Caki2 (cell line): Measurements from ENCODE around the gene MARCHF9. TPM values are rescaled to one million over a fixed set of nuclear protein-coding genes. Genes with fewer than 3 reads are reported as not detected.
A peak's percentile ranks its signal among the peaks of the same experiment; 100 is the strongest.
"Not testable (repeated sequence)": the region's sequence is repeated elsewhere in the genome, so short reads cannot be mapped to it uniquely, and the experiment has no call there.

Experiments
- DNase-seq: peaks from one replicate; pipeline ENCODE4 v3.0.0-alpha.2; 2015; ENCODE audit warnings: low read depth
- in situ Hi-C: cut with HindIII; loops from 2 replicates; pipeline ENCODE4 v1.10.0; 2016; ENCODE audit warnings: low sequenced_read_pairs, low pct_unique_long_range_greater_than_20kb, mixed read lengths
- total RNA-seq: library from RNA; depleted of rRNA; stranded (reverse); fragments of >200 nt; shearing (Covaris generic); gene quantifications from 2 replicates; pipeline ENCODE4 v1.2.3, GENCODE V29; 2014; ENCODE audit warnings: low replicate concordance; rRNA removed

Gene MARCHF9, protein sequence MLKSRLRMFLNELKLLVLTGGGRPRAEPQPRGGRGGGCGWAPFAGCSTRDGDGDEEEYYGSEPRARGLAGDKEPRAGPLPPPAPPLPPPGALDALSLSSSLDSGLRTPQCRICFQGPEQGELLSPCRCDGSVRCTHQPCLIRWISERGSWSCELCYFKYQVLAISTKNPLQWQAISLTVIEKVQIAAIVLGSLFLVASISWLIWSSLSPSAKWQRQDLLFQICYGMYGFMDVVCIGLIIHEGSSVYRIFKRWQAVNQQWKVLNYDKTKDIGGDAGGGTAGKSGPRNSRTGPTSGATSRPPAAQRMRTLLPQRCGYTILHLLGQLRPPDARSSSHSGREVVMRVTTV
- 8.0 and 16.6 TPM in 2 replicates for total RNA-seq

DNA sequence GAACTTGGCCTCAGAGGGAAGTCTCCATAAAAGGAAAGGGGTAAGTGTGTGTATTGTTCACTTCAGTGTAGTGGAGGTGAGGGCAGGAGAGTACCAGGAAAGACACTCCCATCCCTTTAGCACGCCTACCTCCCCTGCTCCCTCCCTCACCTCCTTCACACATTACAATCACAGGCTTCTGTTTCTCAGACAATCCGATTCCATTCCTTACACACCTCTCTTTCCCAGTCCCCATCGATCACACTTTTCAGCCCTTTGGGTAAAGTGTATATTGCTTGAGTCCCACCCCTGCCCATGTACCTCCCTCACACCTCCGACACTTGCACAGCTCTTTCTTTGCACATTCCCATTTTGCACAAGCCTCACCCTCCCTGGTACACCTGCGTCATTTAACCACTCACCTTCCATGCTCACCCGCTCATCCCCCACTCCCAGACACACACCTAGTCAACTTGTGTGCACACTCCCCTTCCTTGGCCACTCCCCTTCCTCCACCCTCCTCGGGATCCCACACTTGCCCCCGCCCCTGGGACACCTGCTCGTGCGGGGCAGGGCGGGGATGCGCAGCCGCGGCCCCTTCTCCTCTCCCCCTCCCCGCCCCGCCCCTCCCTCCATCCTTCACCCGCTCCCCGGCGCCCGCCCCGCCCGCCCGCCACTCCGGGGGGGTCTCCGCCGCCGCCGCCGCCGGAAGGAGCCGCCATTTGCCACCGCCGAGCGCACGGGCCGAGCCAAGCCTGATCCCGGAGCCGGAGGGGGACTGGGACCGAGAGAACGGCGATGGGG lies at the start of gene MARCHF9:
MARCHF9 (plus strand) TSS at position 693 of the 783 bp plus-strand sequence. CDS start 426 bp downstream, outside the sequence.
- DNase-seq: peak; percentile 70
- in situ Hi-C loops: no loop called here

DNA sequence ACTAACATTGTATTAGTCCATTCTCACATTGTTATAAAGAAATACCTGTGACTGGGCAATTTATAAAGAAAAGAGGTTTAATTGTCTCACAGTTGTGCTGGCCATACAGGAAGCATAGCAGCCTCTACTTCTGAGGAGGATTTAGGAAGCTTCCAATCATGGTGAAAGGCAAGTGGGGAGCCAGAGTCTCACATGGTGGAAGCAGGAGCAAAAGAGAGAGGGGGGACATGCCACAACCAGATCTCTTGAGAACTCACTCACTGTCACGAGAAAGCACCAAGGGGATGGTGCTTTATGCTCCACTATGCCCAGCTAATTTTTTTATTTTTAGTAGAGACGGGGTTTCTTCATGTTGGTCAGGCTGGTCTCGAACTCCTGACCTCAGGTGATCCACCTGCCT lies 47.7 kb upstream of the MARCHF9 start:
- in situ Hi-C loops: no loop called here
- DNase-seq: no peak

DNA sequence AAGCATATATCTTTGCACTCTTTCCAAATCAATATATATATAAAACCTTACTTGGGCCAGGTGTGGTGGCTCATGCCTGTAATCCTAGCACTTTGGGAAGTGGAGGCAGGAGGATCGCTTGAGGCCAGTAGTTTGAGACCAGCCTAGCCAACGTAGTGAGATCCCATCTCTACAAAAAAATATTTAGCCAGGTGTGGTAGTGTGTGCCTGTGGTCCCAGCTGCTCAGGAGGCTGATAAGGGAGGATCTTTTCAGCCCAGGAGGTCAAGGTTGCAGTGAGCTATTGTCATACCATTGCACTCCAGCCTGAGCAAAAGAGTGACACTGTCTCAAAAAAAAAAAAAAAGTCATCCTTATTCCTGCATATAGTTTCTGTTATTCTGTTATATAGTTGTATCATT lies 46.6 kb upstream of the MARCHF9 start:
- in situ Hi-C loops: no loop called here
- DNase-seq: no peak

DNA sequence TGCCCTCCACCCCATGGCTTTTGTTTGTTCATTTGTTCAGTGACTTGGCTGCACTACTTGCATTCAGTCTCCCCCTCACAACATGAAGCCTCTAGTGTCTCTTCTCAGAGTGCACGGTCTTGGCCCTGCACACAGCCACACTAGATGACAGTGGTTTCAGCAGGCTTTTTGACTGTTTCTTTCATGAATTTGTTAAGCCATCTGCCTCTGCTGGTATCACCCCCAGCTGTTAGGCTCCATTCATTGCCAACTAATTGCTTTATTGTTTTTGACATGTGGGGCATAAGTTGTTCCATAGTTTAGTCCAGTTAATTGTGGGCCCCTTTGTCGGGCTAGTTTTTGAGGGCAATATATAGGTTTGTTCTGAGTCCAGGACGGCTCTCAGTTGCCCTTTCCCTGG lies 42.2 kb upstream of the MARCHF9 start:
- in situ Hi-C loops: no loop called here
- no peak for DNase-seq

DNA sequence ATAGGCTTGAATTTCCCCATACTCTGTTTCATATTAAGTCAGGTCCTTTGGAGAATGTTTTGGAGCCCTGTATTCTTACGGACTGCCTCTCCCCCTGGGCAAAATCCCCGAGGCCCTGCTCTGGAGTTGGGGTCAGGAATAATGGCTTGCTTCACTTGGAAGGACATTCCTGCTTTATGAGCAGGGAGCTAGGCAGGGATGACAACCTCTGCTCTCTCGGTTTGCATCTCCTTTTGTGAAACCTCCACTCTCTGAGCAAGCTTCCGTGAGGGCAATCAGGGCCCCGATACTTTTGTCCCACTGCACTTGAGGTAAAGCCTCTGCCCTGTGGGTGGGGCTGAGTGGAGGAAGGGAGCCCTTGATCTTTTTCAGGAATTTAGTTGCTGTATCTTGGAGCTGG lies 41.7 kb upstream of the MARCHF9 start:
- in situ Hi-C loops: no loop called here
- no peak for DNase-seq

DNA sequence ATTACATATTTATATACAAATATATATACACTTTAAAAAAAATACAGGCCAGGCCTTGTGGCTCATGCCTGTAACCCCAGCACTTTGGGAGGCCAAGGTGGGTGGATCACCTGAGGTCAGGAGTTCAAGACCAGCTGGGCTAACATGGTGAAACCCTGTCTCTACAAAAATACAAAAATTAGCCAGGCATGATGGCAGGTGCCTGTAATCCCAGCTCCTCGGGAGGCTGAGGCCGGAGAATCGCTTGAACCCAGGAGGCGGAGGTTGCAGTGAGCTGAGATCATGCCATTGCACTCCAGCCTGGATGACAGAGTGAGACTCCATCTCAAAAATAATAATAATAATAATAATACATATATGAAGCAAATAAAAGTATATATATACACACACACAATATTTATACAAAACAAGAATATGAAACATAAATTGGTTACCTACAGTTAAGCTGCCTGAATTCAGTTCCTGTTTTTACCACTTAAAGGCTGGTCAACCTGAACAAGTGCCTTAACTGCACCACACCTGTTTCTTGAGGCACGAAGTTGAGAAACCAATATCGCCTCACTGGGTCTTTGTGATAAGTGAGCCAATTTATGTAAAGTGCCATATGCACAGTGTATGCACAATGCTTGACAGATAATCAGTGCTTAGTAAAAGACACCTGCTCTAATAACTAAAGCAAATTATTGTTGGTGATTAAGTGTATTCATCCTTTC lies 39.7 kb upstream of the MARCHF9 start:
- DNase-seq, in situ Hi-C loops: not testable (repeated sequence)

DNA sequence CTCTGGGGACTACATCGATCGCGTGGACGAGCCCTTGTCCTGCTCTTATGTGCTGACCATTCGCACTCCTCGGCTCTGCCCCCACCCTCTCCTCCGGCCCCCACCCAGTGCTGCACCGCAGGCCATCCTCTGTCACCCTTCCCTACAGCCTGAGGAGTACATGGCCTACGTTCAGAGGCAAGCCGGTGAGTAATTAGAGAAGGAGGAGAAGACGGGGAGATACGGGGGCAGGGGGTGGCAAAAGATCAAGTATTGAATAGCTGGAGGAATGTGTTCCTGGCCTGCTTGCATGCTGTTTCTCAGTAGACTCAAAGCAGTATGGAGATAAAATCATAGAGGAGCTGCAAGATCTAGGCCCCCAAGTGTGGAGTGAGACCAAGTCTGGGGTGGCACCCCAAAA lies 39.1 kb upstream of the MARCHF9 start:
- in situ Hi-C loops: no loop called here
- DNase-seq: no peak

DNA sequence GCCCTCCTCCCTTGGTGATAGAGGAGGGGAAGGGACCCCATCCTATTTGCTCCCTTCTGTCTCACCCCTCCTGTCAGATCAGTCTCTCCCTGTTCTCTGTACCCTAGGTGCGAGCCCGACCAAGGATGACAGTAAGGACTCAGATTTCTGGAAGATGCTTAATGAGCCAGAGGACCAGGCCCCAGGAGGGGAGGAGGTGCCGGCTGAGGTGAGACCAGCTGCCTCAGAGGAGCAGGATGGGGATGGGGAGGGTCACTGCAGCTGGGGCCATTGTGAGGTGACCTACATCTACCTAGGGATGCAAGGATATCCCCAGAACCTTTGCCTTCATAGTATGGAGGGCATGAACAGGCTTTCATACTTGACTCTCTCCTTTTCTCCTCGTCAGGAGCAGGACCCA lies 38.6 kb upstream of the MARCHF9 start:
- DNase-seq: no peak
- in situ Hi-C loops: no loop called here

DNA sequence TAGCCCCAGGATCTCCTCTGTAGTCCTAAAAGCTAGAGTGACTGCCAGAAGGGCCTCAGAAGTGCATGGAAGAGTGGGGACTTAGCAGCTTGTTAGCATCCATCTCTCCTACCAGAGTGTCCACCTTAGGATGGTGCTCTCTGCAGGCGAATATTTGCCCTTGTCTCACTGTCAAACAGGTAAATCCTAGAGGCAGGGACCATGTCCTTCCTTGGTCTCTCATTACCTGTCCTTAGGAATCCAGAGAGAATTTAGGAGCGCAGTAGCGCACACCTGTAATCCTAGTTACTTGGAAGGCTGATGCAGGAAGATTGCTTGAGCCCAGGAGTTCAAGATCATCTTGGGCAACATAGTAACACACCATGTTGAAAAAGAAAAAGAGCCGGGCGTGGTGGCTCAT lies 37.8 kb upstream of the MARCHF9 start:
- no peak for DNase-seq
- in situ Hi-C loops: no loop called here

DNA sequence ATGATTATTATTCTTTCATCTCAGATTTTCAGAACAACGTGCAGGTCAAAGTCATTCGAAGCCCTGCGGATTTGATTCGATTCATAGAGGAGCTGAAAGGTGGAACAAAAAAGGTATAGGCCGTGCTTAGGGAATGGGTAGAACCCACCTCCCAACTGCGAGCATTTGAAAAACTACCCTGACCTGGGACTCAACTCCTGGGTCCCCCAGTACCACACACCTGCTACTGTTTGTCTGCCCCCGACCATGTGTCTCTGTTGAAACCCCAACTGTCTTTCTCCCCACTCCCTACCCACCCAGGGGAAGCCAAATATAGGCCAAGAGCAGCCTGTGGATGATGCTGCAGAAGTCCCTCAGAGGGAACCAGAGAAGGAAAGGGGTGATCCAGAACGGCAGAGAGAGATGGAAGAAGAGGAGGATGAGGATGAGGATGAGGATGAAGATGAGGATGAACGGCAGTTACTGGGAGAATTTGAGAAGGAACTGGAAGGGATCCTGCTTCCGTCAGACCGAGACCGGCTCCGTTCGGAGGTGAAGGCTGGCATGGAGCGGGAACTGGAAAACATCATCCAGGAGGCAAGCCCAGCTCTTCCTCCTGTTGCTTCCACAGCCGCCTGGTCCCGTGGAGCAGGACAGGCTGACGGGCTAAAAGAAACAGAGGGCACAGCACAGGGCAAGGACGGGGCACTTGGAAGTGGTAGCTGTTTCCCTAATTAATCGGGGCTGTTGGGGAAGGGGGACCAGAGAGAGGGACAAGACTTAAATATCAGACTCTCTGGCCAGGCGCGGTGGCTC lies 36.9 kb upstream of the MARCHF9 start:
- in situ Hi-C loops: no loop called here
- no peak for DNase-seq

DNA sequence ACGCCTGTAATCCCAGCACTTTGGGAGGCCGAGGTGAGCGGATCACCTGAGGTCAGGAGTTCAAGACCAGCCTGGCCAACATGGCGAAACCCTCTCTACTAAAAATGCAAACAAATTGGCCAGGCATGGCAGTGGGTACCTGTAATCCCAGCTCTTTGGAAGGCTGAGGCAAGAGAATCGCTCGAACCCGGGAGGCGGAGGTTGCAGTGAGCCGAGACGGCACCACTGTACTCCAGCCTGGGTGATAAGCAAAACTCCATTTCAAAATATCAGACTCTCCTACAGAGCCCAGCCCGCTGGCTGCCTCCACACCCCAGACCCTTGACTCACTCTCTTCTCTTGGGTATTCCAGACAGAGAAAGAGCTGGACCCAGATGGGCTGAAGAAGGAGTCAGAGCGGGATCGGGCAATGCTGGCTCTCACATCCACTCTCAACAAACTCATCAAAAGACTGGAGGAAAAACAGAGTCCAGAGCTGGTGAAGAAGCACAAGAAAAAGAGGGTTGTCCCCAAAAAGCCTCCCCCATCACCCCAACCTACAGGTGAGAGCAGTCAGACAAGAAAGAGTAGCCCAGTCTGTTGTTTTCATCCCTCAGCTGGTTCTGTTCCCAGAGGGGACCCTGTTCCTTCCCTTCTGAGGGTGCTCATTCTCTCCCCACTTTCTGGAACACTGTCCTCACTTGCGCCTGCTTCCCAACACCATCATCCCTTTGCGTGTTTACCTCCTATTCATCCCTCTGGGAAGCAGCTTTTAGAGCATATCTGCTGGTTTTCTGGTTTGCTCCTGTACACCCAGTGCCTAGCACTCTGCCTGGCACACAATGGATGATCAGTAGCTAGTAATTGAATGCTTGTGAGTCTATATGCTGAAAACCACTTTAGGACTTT lies 36.0 kb upstream of the MARCHF9 start:
- in situ Hi-C loops: no loop called here
- DNase-seq: no peak

DNA sequence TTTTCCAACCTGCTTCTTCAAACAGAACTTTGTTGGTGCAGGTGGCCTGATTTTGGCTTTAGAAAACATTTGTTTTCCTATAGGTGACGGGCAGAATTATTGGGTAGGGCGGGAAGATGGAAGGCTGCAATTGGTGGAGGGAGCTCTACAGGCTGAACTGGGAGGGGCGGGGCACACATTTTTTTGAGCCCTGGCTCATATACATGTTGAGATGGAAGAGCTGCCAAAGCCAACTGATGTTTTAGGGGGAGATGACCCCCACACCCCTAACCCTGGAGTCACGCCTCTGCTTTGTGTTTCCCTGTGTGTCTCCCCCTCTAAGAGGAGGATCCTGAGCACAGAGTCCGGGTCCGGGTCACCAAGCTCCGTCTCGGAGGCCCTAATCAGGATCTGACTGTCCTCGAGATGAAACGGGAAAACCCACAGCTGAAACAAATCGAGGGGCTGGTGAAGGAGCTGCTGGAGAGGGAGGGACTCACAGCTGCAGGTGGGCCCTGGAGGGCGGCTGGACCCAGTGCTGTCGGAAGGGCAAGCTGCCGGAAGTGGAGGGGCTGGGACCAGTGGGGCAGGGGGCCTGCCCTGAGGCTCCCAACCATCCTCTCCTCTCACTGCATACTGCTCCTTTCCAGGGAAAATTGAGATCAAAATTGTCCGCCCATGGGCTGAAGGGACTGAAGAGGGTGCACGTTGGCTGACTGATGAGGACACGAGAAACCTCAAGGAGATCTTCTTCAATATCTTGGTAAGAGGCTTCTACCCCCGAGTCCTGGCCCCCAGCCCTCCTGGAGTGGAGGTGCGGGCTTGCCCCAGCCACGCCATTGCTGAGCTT lies 34.9 kb upstream of the MARCHF9 start:
- in situ Hi-C loops: no loop called here
- no peak for DNase-seq

DNA sequence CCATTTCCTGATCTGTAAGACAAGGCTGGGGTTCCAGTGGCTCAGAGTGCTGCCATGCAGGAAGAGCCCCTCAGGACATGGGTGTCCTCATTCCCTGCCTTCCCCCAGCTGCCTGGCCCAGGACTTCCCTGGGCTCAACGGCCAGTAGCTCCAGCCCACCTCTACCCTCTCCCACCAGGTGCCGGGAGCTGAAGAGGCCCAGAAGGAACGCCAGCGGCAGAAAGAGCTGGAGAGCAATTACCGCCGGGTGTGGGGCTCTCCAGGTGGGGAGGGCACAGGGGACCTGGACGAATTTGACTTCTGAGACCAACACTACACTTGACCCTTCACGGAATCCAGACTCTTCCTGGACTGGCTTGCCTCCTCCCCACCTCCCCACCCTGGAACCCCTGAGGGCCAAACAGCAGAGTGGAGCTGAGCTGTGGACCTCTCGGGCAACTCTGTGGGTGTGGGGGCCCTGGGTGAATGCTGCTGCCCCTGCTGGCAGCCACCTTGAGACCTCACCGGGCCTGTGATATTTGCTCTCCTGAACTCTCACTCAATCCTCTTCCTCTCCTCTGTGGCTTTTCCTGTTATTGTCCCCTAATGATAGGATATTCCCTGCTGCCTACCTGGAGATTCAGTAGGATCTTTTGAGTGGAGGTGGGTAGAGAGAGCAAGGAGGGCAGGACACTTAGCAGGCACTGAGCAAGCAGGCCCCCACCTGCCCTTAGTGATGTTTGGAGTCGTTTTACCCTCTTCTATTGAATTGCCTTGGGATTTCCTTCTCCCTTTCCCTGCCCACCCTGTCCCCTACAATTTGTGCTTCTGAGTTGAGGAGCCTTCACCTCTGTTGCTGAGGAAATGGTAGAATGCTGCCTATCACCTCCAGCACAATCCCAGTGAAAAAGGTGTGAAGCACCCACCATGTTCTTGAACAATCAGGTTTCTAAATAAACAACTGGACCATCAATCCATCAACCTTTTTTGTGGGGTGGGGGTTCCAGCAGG lies 34.0 kb upstream of the MARCHF9 start:
- in situ Hi-C loops: no loop called here
- no peak for DNase-seq

DNA sequence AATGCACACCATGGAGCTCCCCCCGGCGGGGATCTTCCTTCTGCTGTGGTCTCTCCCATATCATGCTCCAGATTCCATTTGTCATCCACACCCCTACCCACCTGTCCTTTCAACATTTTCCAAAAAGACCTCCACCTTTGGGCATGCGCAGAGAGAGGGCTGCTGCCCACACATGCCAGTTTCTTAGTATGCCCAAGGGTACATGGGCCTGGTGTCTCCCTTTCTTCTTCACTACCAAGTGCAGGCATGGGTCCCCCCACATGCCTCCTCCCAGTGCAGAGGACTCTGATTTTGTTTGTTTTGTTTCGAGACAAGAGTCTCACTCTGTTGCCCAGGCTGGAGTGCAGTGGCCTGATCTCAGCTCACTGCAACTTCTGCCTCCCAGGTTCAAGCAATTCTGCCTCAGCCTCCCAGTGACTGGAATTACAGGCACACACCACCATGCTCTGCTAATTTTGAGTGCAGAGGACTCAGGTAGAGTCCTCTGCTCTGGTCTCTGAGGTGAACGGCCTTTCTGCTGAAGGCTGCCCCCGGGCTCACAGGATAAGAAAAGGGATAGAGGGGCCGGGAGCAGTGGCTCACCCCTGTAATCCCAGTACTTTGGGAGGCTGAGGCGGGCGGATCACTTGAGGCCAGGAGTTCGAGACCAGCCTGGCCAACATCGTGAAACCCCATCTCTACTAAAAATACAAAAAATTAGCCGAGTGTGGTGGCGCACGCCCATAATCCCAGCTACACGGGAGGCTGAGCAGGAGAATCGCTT lies 32.9 kb upstream of the MARCHF9 start:
- DNase-seq, in situ Hi-C loops: not testable (repeated sequence)
